Uterus (tissue), 2 donors: ENCODE measurements around the gene SLC48A1.

Experiments
- CTCF ChIP-seq, 4 experiments: fragments of 200-600 bp in 2 of 4; fragments of 450-650 bp in 2 of 4; sonication (generic) in 2 of 4; IDR thresholded peaks; one replicate each; pipeline ENCODE4 v1.5.1; 2016 to 2019; ENCODE audit warnings: antibody characterized with exemption in 4 of 4, mild to moderate bottlenecking in 2 of 4, moderate library complexity in 1 of 4
- POLR2A ChIP-seq, 2 donors: fragments of 450-650 bp; IDR thresholded peaks; one replicate each; pipeline ENCODE4 v1.6.1; 2016; ENCODE audit warnings: antibody characterized with exemption in 2 of 2, mild to moderate bottlenecking in 1 of 2, moderate library complexity in 1 of 2

- TF ChIP-seq CTCF (IDR thresholded peaks at IDR 0.05) (no peak), POLR2A (IDR thresholded peaks at IDR 0.05) (no peak)
Measured at GRCh38 chr12:47775100-47775911, 2.3 kb downstream of the SLC48A1 start.
